ENCODE data around the gene NDUFS8.
"Not testable (repeated sequence)": the region's sequence is repeated elsewhere in the genome, so short reads cannot be mapped to it uniquely, and the experiment has no call there.

NDUFS8 gene

GRCh38 chr11:68030318-68031143, at the start of gene NDUFS8:
Gene NDUFS8, plus strand, starts transcription at chr11:68030681. Its CDS starts 1,471 bp downstream, at chr11:68032152.
- DNase-seq: peak; percentile 96

- DNase-seq: not testable (repeated sequence)
Measured at GRCh38 chr11:67981226-67981625, 49.3 kb upstream of the NDUFS8 start.

GRCh38 chr11:67982255-67982857, 48.1 kb upstream of the NDUFS8 start:
- DNase-seq: not testable (repeated sequence)

- no peak for DNase-seq
Measured at GRCh38 chr11:67983951-67984350, 46.5 kb upstream of the NDUFS8 start.

GRCh38 chr11:67985302-67985701, 45.2 kb upstream of the NDUFS8 start:
- not testable (repeated sequence) for DNase-seq

GRCh38 chr11:67990546-67991346, 39.7 kb upstream of the NDUFS8 start:
- DNase-seq: not testable (repeated sequence)

- DNase-seq: not testable (repeated sequence)
Measured at GRCh38 chr11:67991347-67992121, 38.9 kb upstream of the NDUFS8 start.

- not testable (repeated sequence) for DNase-seq
Measured at GRCh38 chr11:67993821-67994220, 36.7 kb upstream of the NDUFS8 start.

GRCh38 chr11:67994387-67994786, 36.1 kb upstream of the NDUFS8 start:
- not testable (repeated sequence) for DNase-seq

GRCh38 chr11:67995129-67995528, 35.4 kb upstream of the NDUFS8 start:
- not testable (repeated sequence) for DNase-seq

- DNase-seq: not testable (repeated sequence)
Measured at GRCh38 chr11:67995579-67995978, 34.9 kb upstream of the NDUFS8 start.

- DNase-seq: no peak
Measured at GRCh38 chr11:67996051-67996450, 34.4 kb upstream of the NDUFS8 start.

GRCh38 chr11:67996622-67997474, 33.6 kb upstream of the NDUFS8 start:
- DNase-seq: no peak

- no peak for DNase-seq
Measured at GRCh38 chr11:67997475-67997921, 33.0 kb upstream of the NDUFS8 start.

GRCh38 chr11:67998150-67999045, 32.1 kb upstream of the NDUFS8 start:
- DNase-seq: no peak

GRCh38 chr11:67999201-67999629, 31.3 kb upstream of the NDUFS8 start:
- no peak for DNase-seq

GRCh38 chr11:67999704-68000103, 30.8 kb upstream of the NDUFS8 start:
- DNase-seq: no peak

- no peak for DNase-seq
Measured at GRCh38 chr11:68002575-68002937, 27.9 kb upstream of the NDUFS8 start.

- DNase-seq: peak; percentile 41
Measured at GRCh38 chr11:68002938-68003845, 27.3 kb upstream of the NDUFS8 start.

Measured in stimulated activated CD4-positive, alpha-beta T cell treated with anti-CD3 and anti-CD28 coated beads, Interleukin-12 subunit alpha, Interleukin-12 subunit beta, amount 100 ng/mL, for 4 hours (primary cell).